HG02571 (cell line): ENCODE results near the gene GPHN.
"Not testable (repeated sequence)": the region's sequence is repeated elsewhere in the genome, so short reads cannot be mapped to it uniquely, and the experiment has no call there.

ENCODE experiments used
- ATAC-seq: cut with Tn5 transposase; IDR thresholded peaks from one replicate; pipeline ENCODE4 v1.9.1; 2021; ENCODE audit warnings: mild to moderate bottlenecking, moderate library complexity; ENCODE audit not compliant: unreplicated experiment

GPHN gene

GRCh38 chr14:66651536-66652220 is 143.7 kb downstream of the GPHN start:
- ATAC-seq = no peak

DNA sequence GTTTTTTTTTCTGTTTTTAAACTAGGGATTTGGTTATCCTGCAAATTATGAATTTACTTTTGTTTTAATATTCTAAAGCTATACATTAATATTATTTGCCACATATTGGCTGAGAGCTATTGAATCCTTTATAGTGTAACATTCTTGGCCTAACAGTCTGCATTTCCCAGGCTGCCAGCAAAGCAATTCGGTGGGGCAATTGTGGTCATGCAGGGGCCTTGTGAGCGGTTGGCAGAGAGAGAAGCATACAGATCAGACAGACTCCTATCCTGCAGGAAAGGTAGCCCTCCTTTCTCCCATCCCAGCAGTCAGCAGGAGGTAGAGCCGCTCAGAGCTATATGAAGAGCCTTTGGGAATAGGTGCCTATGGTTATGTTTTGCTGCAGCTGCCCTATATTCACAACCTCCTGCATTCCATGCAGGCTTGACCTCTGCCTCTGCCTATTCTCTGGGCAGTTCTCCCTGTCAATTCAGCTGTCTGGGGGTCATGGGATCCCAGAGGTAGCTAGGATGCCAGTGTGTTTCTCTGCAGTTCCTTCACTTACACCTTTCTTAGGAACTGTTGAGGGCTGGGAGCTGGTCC is 144.7 kb downstream of the GPHN start:
- no peak for ATAC-seq

DNA sequence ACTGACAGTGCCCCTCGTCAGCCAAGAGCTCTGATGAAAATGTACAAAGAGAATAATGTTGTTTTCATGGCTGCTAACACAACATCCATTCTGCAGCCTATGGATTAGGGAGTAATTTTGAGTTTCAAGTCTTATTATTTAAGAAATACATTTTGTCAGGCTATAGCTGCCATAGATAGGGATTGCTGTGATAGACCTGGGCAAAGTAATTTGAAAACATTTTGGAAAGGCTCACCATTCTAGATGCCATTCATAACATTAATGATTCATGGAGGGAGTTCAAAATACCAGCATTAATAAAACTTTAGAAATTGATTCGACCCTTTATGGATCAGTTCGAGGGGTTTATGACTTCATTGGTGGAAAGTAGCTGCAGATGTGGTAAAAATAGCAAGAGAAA is 149.8 kb downstream of the GPHN start:
- no peak for ATAC-seq

DNA sequence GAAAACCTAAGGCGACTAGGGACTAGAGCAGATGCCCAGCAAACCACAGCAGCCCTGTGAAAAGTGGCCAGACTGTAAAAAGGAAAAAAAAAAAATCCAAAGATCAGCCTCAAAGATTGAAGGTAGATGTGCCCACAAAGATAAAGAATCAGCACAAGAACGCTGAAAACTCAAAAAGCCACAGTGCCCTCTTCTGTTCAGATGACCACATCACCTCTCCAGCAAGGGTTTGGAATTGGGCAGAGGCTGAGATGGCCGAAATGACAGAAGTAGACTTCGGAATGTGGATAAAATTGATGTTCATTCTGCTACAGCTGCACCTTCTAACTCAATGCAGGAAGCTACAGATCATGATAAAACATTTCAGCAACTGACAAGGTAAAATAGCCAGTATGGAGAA is 154.4 kb downstream of the GPHN start:
- no peak for ATAC-seq

DNA sequence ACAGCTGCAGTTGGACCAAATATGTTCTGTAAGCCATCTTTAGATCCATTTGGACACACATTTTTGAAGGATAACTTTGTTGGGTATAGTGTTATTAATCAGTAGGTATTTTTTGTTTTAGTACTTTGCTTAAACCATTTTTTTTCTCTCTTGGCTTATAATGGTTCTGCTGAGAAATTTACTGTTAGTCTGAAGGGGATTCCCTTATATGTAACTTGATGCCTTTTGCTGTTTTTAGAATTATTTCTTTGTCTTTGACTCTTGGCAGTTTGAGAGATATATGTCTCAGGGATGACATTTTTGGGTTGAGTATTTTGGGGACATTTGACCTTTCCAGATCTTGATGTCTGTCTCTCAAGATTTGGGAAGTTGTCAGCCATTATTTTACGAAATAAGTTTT is 169.8 kb downstream of the GPHN start:
- ATAC-seq = no peak

- ATAC-seq = no peak
These were observed 172.3 kb downstream of the GPHN start for GRCh38 chr14:66680216-66680615.

- ATAC-seq = no peak
These were observed 188.4 kb downstream of the GPHN start for GRCh38 chr14:66696326-66696725.

- no peak for ATAC-seq
These were observed 190.6 kb downstream of the GPHN start for GRCh38 chr14:66698503-66698902.

GRCh38 chr14:66701813-66702212 is 193.9 kb downstream of the GPHN start:
- ATAC-seq = no peak

DNA sequence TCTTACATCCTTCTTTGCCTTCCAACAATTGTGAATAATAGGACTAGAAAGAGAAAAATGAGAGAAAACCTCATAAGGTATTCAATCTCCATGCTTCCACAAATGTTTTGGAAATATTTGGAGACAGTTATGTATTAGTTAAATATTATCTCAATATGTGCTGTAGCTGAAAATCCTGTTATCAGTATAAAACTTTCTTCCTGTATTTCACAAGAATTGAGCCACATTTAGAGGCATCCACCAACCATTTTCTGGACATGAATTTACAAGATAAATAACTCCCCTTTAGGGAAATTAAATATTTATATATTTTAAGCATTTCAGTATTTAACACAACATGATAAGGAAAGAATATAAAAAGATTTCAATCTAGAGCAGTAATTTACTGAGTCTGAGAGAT is 200.3 kb downstream of the GPHN start:
- no peak for ATAC-seq

DNA sequence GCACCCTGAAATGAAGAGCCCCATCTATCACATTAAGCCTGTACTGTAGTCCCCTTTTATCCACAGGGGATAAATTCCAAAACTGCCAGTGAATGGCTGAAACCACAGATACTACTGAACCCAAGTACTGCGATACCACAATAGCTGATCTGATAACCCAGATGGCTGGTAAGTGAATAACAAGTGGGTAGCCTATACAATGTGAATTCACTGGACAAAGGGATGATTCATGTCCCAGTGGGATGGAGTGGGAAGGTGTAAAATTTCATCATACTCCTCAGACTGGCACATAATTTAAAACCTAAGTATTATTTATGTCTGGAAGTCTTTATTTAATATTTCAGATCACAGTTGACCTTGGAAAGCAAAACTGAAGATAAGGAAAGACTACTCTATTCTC is 201.3 kb downstream of the GPHN start:
- ATAC-seq = no peak

GRCh38 chr14:66714291-66714690 is 206.3 kb downstream of the GPHN start:
- not testable (repeated sequence) for ATAC-seq

- ATAC-seq = not testable (repeated sequence)
These were observed 207.4 kb downstream of the GPHN start for GRCh38 chr14:66715313-66715712.

DNA sequence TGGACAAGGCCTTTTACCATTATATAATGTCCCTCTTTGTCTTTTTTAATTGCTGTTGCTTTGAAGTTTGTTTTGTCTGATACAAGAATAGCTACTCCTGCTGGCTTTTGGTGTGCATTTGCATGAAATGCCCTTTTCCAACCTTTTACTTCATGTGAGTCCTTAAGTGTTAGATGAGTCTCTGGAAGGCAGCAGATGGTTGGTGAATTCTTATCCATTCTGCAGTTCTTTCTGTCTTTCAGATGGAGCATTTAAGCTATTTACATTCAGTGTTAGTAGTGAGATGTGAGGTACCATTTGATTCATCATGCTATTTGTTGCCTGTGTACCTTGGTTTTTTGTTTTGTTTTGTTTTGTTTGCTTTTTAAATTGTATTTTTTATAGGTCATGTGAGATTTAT is 208.3 kb downstream of the GPHN start:
- ATAC-seq = no peak

GRCh38 chr14:66717561-66718140 is 209.7 kb downstream of the GPHN start:
- ATAC-seq = no peak

DNA sequence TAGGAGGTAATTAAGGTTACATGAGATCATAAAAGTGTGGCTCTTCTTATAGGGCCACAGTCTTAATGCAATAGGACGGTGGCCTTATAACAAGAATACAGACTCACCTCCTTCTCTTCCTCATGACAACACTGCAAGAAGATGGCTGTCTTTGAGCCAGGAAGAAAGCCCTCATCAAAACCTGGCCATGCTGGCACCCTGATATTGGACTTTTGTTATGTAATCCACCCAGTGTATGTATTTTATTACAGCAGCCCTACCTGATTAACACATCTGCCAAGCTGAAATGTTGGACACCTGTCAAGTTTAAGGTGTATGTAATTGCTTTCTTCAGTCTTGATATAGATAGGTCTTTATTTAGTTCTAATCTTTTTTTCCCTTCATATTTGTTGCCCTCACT is 217.0 kb downstream of the GPHN start:
- no peak for ATAC-seq

GRCh38 chr14:66731298-66731697 is 223.4 kb downstream of the GPHN start:
- ATAC-seq = not testable (repeated sequence)

GRCh38 chr14:66735853-66736252 is 227.9 kb downstream of the GPHN start:
- no peak for ATAC-seq

DNA sequence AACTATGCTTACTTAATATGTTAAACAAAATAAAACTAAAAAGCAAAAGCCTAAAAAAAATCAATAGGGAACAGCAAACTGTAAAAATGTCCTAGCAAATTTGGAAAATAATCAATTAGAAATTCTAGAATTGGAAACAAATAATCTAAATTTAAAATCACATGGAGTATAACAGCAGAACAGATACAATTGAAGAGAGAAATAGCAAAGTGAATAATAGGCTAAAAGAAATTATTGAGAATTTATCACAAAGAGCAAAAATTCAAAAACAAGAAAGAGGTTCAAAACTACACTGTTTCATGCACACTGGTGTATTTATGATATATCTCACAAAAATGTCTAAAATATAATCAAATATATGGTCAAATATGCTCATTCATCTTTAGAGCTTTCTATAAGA is 231.9 kb downstream of the GPHN start:
- no peak for ATAC-seq

DNA sequence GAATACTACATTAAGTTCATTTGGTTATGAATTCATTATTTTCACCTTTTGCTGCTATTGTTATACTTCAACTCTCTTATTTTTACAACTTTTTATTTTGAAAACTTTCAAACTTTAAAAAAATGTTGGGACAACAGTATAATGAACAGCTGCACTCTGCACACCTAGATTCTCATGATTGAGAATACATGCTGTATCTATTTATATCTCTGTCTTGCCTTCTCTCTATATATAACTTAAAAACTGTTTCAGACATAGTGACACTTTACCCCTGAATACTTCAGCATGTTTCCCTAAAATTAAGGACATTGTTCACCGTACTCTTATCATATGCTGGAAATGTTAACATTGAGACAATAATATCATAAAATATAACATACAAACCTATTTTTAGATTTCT is 237.1 kb downstream of the GPHN start:
- ATAC-seq = no peak

- no peak for ATAC-seq
These were observed 238.5 kb downstream of the GPHN start for GRCh38 chr14:66746316-66747006.

- no peak for ATAC-seq
These were observed 244.2 kb downstream of the GPHN start for GRCh38 chr14:66752109-66752508.
